ENCODE data around the gene PLA2G2A. TPM values are rescaled to one million over a fixed set of nuclear protein-coding genes. Genes with fewer than 3 reads are reported as not detected.
"Not testable (repeated sequence)": the region's sequence is repeated elsewhere in the genome, so short reads cannot be mapped to it uniquely, and the experiment has no call there.

The PLA2G2A gene
- total RNA-seq, 1 experiment from 2014 or later, result 7.1 TPM

DNA sequence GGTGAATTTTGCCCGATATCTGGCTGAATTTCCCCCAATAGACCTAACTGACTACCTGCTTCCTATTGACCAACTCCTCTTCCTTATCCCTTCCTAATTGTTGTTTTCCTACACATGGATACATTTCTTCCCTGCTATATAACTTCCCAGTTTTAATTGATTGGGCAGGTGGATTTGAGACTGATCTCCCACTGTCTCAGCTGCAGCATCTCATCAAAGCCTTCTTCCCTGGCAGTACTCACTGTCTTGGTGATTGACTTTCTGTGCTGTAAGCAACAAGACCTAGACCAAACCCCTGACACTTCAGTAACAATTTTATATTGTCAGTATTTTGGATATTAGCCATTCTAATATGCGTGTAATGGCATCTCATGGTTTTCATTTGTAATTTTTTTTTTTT is 11.3 kb upstream of the PLA2G2A start:
- H3K27me3 ChIP-seq (ENCODE audit: insufficient read depth, low read length), result no peaks in the 10 kb centered on the region
- no peak overlapping the region for H2AFZ ChIP-seq (ENCODE audit: low read length)
- no peak overlapping the region for H2BK15ac ChIP-seq (ENCODE audit: low read depth, low read length)
- TF ChIP-seq, protein P1, sequence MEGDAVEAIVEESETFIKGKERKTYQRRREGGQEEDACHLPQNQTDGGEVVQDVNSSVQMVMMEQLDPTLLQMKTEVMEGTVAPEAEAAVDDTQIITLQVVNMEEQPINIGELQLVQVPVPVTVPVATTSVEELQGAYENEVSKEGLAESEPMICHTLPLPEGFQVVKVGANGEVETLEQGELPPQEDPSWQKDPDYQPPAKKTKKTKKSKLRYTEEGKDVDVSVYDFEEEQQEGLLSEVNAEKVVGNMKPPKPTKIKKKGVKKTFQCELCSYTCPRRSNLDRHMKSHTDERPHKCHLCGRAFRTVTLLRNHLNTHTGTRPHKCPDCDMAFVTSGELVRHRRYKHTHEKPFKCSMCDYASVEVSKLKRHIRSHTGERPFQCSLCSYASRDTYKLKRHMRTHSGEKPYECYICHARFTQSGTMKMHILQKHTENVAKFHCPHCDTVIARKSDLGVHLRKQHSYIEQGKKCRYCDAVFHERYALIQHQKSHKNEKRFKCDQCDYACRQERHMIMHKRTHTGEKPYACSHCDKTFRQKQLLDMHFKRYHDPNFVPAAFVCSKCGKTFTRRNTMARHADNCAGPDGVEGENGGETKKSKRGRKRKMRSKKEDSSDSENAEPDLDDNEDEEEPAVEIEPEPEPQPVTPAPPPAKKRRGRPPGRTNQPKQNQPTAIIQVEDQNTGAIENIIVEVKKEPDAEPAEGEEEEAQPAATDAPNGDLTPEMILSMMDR (conservative IDR thresholded peaks at IDR 0.05), result no peak
- peaks cover 63 to 64% of the 10 kb centered on the region in 2 experiments for H3K4me1 Mint-ChIP-seq
- H4K20me1 ChIP-seq (ENCODE audit: control insufficient read depth, insufficient read depth, insufficient read length), result no peaks in the 10 kb centered on the region
- no peak overlapping the region for H4K8ac ChIP-seq (replicated peaks; ENCODE audit: insufficient read length, low read depth, low read length)
- H4K91ac ChIP-seq (ENCODE audit: insufficient read length, low read depth, low read length), result no peak overlapping the region
- no peak overlapping the region for H3K23ac ChIP-seq (ENCODE audit: insufficient read length, low read depth, low read length)
- peak overlapping the region; percentile 37 to 74 for H3K4me3 Mint-ChIP-seq
- H3K4ac ChIP-seq (ENCODE audit: low read depth, low read length), result no peak overlapping the region
- H3K9me3 ChIP-seq (ENCODE audit: control insufficient read depth, low read depth, low read length), result peaks cover 7% of the 10 kb centered on the region
- H3K23me2 ChIP-seq (ENCODE audit: insufficient read length, low read depth, low read length, poor library complexity, severe bottlenecking), result no peaks in the 10 kb centered on the region
- peaks cover 11 to 12% of the 10 kb centered on the region in 2 experiments for H3K9me3 Mint-ChIP-seq
- no peak overlapping the region for H3K18ac ChIP-seq (ENCODE audit: insufficient read length, low read depth, low read length)
- no peak overlapping the region for H2BK12ac ChIP-seq (ENCODE audit: insufficient read length, low read depth, low read length)
- H3K36me3 Mint-ChIP-seq (ENCODE audit: insufficient read depth in 1 of 3, low read depth in 3 of 3), result peaks cover 4 to 16% (median 7%) of the 10 kb centered on the region in 3 experiments; a peak in 6 of 7 replicates
- H3K27ac Mint-ChIP-seq, result peak overlapping the region; percentile 63 to 97 (median 91)
- DNase-seq, result no peak
- H3K4me2 ChIP-seq (ENCODE audit: insufficient read depth, insufficient read length, low read length), result peak overlapping the region; percentile 60
- no peak overlapping the region for H3K9ac ChIP-seq (ENCODE audit: extremely low read depth, insufficient read length, low read length)
- no peak overlapping the region for H2BK5ac ChIP-seq (ENCODE audit: insufficient read length, low read length)
- no peaks in the 10 kb centered on the region; the same call in 1 of the 2 replicates for H3K27me3 Mint-ChIP-seq (ENCODE audit: low read depth)
- no CpG with 5 or more reads among the region's 2 CpGs for WGBS (ENCODE audit: extremely low coverage, insufficient read length, low lambda C conversion rate)
- H3K79me1 ChIP-seq (ENCODE audit: insufficient read depth, low read depth, low read length, poor library complexity, severe bottlenecking), result no peaks in the 10 kb centered on the region
- no peak overlapping the region for H2BK20ac ChIP-seq (ENCODE audit: low read depth, low read length, poor library complexity, severe bottlenecking)
- no peak overlapping the region for H3T11ph ChIP-seq (ENCODE audit: low read length)
- peaks cover 7% of the 10 kb centered on the region; the same call in 1 of the 2 replicates for H3K4me1 ChIP-seq (ENCODE audit: insufficient read depth, low read length)
- peak overlapping the region; percentile 75 for H3K27ac ChIP-seq (ENCODE audit: insufficient read length, low read depth, low read length)
- no peak overlapping the region for H3K14ac ChIP-seq (ENCODE audit: insufficient read depth, low read length)
- H2BK120ac ChIP-seq (ENCODE audit: low read depth, low read length, poor library complexity, severe bottlenecking), result no peak overlapping the region
- H3K56ac ChIP-seq (ENCODE audit: insufficient read length, low read depth, low read length), result no peak overlapping the region
- H3K79me2 ChIP-seq (ENCODE audit: insufficient read depth, low read length), result no peaks in the 10 kb centered on the region
- H2AK5ac ChIP-seq (ENCODE audit: insufficient read length, low read length), result no peak overlapping the region
- H4K5ac ChIP-seq (ENCODE audit: insufficient read length, low read depth, low read length), result no peak overlapping the region

DNA sequence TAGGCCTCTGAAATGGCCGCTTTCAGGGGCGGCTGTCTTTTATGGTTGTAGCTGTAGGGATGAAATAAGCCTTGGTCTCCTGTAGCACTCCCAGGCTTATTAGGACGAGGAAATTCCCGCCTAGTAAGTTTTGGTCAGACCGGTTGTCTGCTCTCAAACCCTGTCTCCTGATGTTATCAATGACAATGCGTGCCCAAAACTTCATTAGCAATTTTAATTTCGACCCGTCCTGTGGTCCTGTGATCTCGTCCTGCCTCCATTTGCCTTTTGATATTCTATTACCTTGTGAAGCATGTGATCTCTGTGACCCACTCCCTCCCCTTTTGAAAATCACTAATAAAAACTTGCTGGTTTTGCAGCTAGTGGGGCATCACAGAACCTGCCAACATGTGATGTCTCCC is 10.8 kb upstream of the PLA2G2A start:
- H3K4me1 ChIP-seq (ENCODE audit: insufficient read depth, low read length); H3K27me3 ChIP-seq (ENCODE audit: insufficient read depth, low read length); H2BK20ac ChIP-seq (ENCODE audit: low read depth, low read length, poor library complexity, severe bottlenecking); H3K79me2 ChIP-seq (ENCODE audit: insufficient read depth, low read length); H3K4ac ChIP-seq (ENCODE audit: low read depth, low read length); H3K9me3 ChIP-seq (ENCODE audit: control insufficient read depth, low read depth, low read length); H3K9me3 Mint-ChIP-seq; H4K20me1 ChIP-seq (ENCODE audit: control insufficient read depth, insufficient read depth, insufficient read length); H3K23ac ChIP-seq (ENCODE audit: insufficient read length, low read depth, low read length); H4K8ac ChIP-seq (replicated peaks; ENCODE audit: insufficient read length, low read depth, low read length); H4K5ac ChIP-seq (ENCODE audit: insufficient read length, low read depth, low read length); H2AFZ ChIP-seq (ENCODE audit: low read length); H3K27me3 Mint-ChIP-seq (ENCODE audit: low read depth); H3K9ac ChIP-seq (ENCODE audit: extremely low read depth, insufficient read length, low read length); H3K56ac ChIP-seq (ENCODE audit: insufficient read length, low read depth, low read length); H2BK120ac ChIP-seq (ENCODE audit: low read depth, low read length, poor library complexity, severe bottlenecking); H3K14ac ChIP-seq (ENCODE audit: insufficient read depth, low read length); H2BK5ac ChIP-seq (ENCODE audit: insufficient read length, low read length); H2BK15ac ChIP-seq (ENCODE audit: low read depth, low read length); H2AK5ac ChIP-seq (ENCODE audit: insufficient read length, low read length); H3K23me2 ChIP-seq (ENCODE audit: insufficient read length, low read depth, low read length, poor library complexity, severe bottlenecking); H3K18ac ChIP-seq (ENCODE audit: insufficient read length, low read depth, low read length); H3T11ph ChIP-seq (ENCODE audit: low read length); H3K79me1 ChIP-seq (ENCODE audit: insufficient read depth, low read depth, low read length, poor library complexity, severe bottlenecking); H4K91ac ChIP-seq (ENCODE audit: insufficient read length, low read depth, low read length); H2BK12ac ChIP-seq (ENCODE audit: insufficient read length, low read depth, low read length): not testable (repeated sequence)
- peaks cover 3 to 12% (median 4%) of the 10 kb centered on the region in 3 experiments; a peak in 6 of 7 replicates for H3K36me3 Mint-ChIP-seq (ENCODE audit: insufficient read depth in 1 of 3, low read depth in 3 of 3)
- peaks cover 63 to 64% of the 10 kb centered on the region in 2 experiments for H3K4me1 Mint-ChIP-seq
- H3K27ac ChIP-seq (ENCODE audit: insufficient read length, low read depth, low read length), result peak overlapping the region; percentile 80
- WGBS (ENCODE audit: extremely low coverage, insufficient read length, low lambda C conversion rate), result no CpG with 5 or more reads among the region's 9 CpGs
- peak overlapping the region; percentile 63 to 97 (median 91) for H3K27ac Mint-ChIP-seq
- peak overlapping the region; percentile 37 to 74 for H3K4me3 Mint-ChIP-seq
- peak overlapping the region; percentile 60 for H3K4me2 ChIP-seq (ENCODE audit: insufficient read depth, insufficient read length, low read length)
- DNase-seq, result peak; percentile 86

Measured in H9 (cell line).